ENCODE data around the gene PTPRCAP. TPM values are rescaled to one million over a fixed set of nuclear protein-coding genes. Genes with fewer than 3 reads are reported as not detected.

Gene PTPRCAP
- total and polyA plus RNA-seq, 5 experiments from 2014 or later = 212 to 717 (median 647) TPM

GRCh38 chr11:67410369-67410831, 27.1 kb downstream of the PTPRCAP start:
- Mint-ChIP-seq H3K4me3 (peak overlapping the region; percentile 71 to 98 (median 92)), H3K27me3 (no peaks in the 10 kb centered on the region), H3K27ac (peak overlapping the region; percentile 81 to 98 (median 92)), H3K36me3 (peaks cover 4 to 27% (median 11%) of the 10 kb centered on the region in 3 donors), H3K4me1 (peaks cover 44 to 96% (median 89%) of the 10 kb centered on the region in 4 donors), H3K9me3 (no peaks in the 10 kb centered on the region)
- POLR2A ChIA-PET = interaction anchor here (1.0 to 31.8 kb wide), 9 partner anchors 10 to 140 kb away, joined by 3 to 2390 read pairs (median 49); partner anchors contain the start of genes AIP, CARNS1, CORO1B and PPP1CA
- ATAC-seq (no peak), DNase-seq (no peak)

DNA sequence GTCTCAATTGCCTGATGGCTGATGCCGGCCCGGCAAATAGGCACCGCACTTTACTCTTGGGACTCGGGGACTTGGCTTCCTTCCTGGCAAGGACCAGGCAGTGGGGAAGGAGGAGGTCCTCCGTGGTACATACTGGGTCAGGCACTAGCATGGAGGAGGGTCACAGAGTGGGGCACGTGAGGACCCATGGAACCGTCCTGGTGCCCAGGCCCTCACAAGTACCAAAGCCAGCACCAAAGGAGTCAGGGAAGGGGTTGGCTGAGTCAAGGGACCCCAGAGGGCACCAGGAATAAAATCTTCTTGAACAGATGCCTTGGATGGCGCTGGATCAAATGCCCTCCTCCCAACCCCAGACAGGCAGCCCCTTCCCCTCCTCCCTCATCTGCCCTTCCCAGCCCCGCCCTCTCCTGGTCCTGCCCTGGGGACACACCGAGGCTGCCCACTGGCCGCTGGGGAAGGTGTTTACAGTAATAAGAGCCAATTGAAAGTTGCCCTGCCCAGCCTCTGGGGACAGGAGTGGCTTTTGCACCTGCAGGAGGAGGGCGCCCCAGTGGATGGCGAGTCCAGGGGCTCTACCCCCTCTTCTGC, 27.6 kb downstream of the PTPRCAP start:
- Mint-ChIP-seq H3K4me3 (peak overlapping the region; percentile 79 to 98 (median 92)), H3K4me1 (peaks cover 44 to 97% (median 88%) of the 10 kb centered on the region in 4 donors), H3K36me3 (peaks cover 4 to 32% (median 16%) of the 10 kb centered on the region in 3 donors), H3K27me3 (no peaks in the 10 kb centered on the region), H3K9me3 (no peaks in the 10 kb centered on the region), H3K27ac (peak overlapping the region; percentile 81 to 98 (median 92))
- ATAC-seq (no peak), DNase-seq (no peak)
- POLR2A ChIA-PET = interaction anchor here (0.9 to 25.5 kb wide), 14 partner anchors 10 to 143 kb away, joined by 3 to 2390 read pairs (median 11); partner anchors contain the start of genes AIP, CARNS1, CORO1B and PITPNM1

GRCh38 chr11:67409261-67409666, 28.2 kb downstream of the PTPRCAP start:
- POLR2A ChIA-PET = interaction anchor here (0.7 to 25.5 kb wide), 19 partner anchors 9 to 142 kb away, joined by 3 to 2390 read pairs (median 9); partner anchors contain the start of genes AIP, ANKRD13D, CARNS1 and CORO1B
- Mint-ChIP-seq H3K9me3 (no peaks in the 10 kb centered on the region), H3K27me3 (no peaks in the 10 kb centered on the region)

GRCh38 chr11:67408437-67409200, 28.9 kb downstream of the PTPRCAP start:
- peaks cover 4 to 36% (median 16%) of the 10 kb centered on the region in 3 donors for H3K36me3 Mint-ChIP-seq
- POLR2A ChIA-PET = interaction anchor here (0.7 to 25.5 kb wide), 21 partner anchors 9 to 142 kb away, joined by 3 to 2390 read pairs (median 9); partner anchors contain the start of genes AIP, ANKRD13D, CARNS1 and CDK2AP2
- H3K27ac Mint-ChIP-seq = peak overlapping the region; percentile 81 to 97 (median 94)
- peaks cover 0 to 1% (median 0%) of the 10 kb centered on the region in 9 donors for H3K9me3 Mint-ChIP-seq
- ATAC-seq = peak; percentile 6 to 15
- H3K4me3 Mint-ChIP-seq = peak overlapping the region; percentile 93 to 99 (median 98)
- H3K4me1 Mint-ChIP-seq = peaks cover 45 to 97% (median 86%) of the 10 kb centered on the region in 4 donors
- no peaks in the 10 kb centered on the region for H3K27me3 Mint-ChIP-seq
- DNase-seq = peak in 3 of 10 donors; percentile 28 to 35 (median 31)

More at GRCh38 chr11:67409261-67409666, 28.2 kb downstream of the PTPRCAP start:
- Mint-ChIP-seq H3K4me3 (peak overlapping the region; percentile 93 to 99 (median 98)), H3K27ac (peak overlapping the region; percentile 53 to 98 (median 94)), H3K4me1 (peaks cover 44 to 96% (median 88%) of the 10 kb centered on the region in 4 donors), H3K36me3 (peaks cover 4 to 36% (median 16%) of the 10 kb centered on the region in 3 donors)
- DNase-seq (peak; percentile 46 to 90 (median 76)), ATAC-seq (peak; percentile 73 to 85)

DNA sequence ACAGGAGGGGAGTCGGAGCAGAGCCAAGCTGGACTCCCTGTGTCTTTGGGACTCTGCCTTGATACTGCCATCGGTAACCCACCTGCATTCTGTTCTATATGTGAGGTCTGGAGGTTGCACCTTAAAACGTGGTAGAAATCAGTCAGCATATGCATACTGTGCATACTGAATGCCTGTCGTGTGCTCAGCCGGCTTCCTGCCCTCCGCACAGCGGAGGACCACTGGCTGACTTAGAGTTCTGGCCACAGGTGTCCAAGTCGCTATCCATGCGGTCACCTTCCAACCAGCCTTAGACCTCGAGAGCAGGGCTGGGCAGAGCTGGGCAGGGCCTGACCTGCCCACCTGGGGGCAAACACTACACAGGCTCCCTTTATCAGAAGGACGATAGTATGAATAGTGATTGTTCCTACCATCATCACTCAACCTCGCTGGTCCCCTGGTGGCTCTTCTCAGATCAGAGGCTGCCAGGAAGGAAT, 29.8 kb downstream of the PTPRCAP start:
- Mint-ChIP-seq H3K27ac (peak overlapping the region; percentile 85 to 97 (median 94)), H3K9me3 (peaks cover 0 to 2% (median 0%) of the 10 kb centered on the region in 9 donors), H3K27me3 (no peaks in the 10 kb centered on the region), H3K4me3 (peak overlapping the region; percentile 93 to 99 (median 98)), H3K4me1 (peaks cover 42 to 93% (median 85%) of the 10 kb centered on the region in 4 donors), H3K36me3 (peaks cover 4 to 36% (median 16%) of the 10 kb centered on the region in 3 donors)
- POLR2A ChIA-PET = interaction anchor here (0.6 to 25.5 kb wide), 18 partner anchors 11 to 1988 kb away, joined by 3 to 2390 read pairs (median 10); partner anchors contain the start of genes AIP, ANKRD13D, CARNS1 and CDK2AP2
- no peak for ATAC-seq
- DNase-seq = no peak

GRCh38 chr11:67406969-67407687, 30.4 kb downstream of the PTPRCAP start:
- Mint-ChIP-seq H3K27ac (peak overlapping the region; percentile 85 to 97 (median 94)), H3K36me3 (peaks cover 4 to 36% (median 16%) of the 10 kb centered on the region in 3 donors), H3K4me3 (peak overlapping the region; percentile 93 to 99 (median 98)), H3K27me3 (no peaks in the 10 kb centered on the region), H3K4me1 (peaks cover 39 to 89% (median 80%) of the 10 kb centered on the region in 4 donors), H3K9me3 (peaks cover 0 to 2% (median 0%) of the 10 kb centered on the region in 9 donors)
- ATAC-seq (no peak), DNase-seq (peak in 2 of 10 donors; percentile 33 to 43)
- POLR2A ChIA-PET = interaction anchor here (0.6 to 25.5 kb wide), 17 partner anchors 11 to 1987 kb away, joined by 3 to 2390 read pairs (median 12); partner anchors contain the start of genes AIP, ANKRD13D, CARNS1 and CDK2AP2

DNA sequence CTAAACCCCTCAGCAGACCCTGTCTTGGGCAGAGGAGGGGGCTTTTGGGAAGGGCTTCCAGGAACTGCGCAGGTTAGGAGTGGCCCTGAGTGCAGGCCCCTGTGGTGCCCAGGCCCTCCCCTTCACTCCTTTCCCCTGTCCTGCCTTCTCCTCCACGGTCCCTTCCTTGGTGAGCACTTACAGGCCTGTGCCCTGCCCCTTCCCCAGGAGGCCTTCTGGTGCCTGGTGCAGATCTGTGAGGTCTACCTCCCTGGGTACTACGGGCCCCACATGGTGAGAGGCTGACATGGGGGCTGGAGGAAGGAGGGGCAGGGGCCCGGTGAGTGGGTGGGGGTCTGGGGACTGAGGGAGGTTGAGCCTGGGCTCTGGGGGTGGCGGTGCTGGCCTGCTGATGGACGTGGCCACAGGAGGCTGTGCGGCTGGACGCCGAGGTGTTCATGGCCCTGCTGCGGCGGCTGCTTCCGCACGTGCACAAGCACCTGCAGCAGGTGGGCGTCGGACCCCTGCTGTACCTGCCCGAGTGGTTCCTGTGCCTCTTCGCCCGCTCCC, 31.0 kb downstream of the PTPRCAP start:
- Mint-ChIP-seq H3K4me3 (peak overlapping the region; percentile 93 to 99 (median 98)), H3K36me3 (peaks cover 4 to 36% (median 16%) of the 10 kb centered on the region in 3 donors), H3K27me3 (no peaks in the 10 kb centered on the region), H3K4me1 (peaks cover 33 to 85% (median 75%) of the 10 kb centered on the region in 4 donors), H3K27ac (peak overlapping the region; percentile 85 to 97 (median 94)), H3K9me3 (peaks cover 0 to 2% (median 0%) of the 10 kb centered on the region in 9 donors)
- ATAC-seq (no peak), DNase-seq (peak in 1 of 10 donors; percentile 27)
- POLR2A ChIA-PET = interaction anchor here (0.7 to 25.5 kb wide), 12 partner anchors 10 to 101 kb away, joined by 3 to 2390 read pairs (median 19); partner anchors contain the start of genes AIP, CARNS1, CDK2AP2 and CORO1B

DNA sequence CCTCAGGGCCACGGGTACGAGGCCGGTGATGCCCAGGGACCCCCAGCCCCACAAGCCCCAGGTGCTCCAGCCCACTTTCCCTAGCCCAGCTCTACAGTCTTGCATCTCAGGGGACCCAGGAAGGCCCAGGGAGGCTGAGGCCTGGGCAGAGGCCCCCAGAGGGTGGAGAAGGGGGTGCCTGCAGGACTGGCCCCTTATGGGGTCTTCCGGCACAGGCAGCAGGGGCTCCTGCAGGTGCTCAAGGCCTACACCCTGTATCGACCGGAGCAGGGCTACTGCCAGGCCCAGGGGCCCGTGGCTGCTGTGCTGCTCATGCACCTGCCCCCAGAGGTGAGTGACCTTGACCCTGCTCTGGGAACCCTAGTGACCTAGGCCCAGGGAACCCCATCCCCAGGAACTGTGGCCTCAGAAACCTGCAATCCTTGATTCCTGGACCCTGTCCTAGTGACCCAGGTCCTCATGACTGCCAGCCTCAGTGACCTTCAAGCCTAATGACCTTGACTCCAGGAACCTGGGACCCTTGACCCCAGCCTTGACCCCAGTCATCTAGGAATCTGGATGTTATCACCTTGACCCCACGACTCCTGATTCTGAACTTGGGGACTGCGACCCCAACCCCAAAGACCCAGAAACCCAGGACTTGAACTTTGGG, 31.7 kb downstream of the PTPRCAP start:
- Mint-ChIP-seq H3K36me3 (peaks cover 4 to 36% (median 16%) of the 10 kb centered on the region in 3 donors), H3K4me3 (peak overlapping the region; percentile 93 to 99 (median 98)), H3K4me1 (peaks cover 28 to 81% (median 70%) of the 10 kb centered on the region in 4 donors), H3K27me3 (no peaks in the 10 kb centered on the region), H3K27ac (peak overlapping the region; percentile 85 to 97 (median 96)), H3K9me3 (peaks cover 0 to 2% (median 0%) of the 10 kb centered on the region in 9 donors)
- DNase-seq = no peak
- ATAC-seq = no peak
- POLR2A ChIA-PET = interaction anchor here (1.0 to 25.5 kb wide), 9 partner anchors 13 to 165 kb away, joined by 3 to 2390 read pairs (median 14); partner anchors contain the start of genes AIP, CARNS1, CORO1B and PITPNM1

- Mint-ChIP-seq H3K27me3 (no peaks in the 10 kb centered on the region), H3K36me3 (peaks cover 4 to 40% (median 18%) of the 10 kb centered on the region in 3 donors), H3K9me3 (peaks cover 0 to 2% (median 0%) of the 10 kb centered on the region in 9 donors), H3K27ac (peak overlapping the region; percentile 85 to 97 (median 94)), H3K4me3 (peak overlapping the region; percentile 93 to 99 (median 98)), H3K4me1 (peaks cover 28 to 81% (median 69%) of the 10 kb centered on the region in 4 donors)
- no peak for ATAC-seq
- DNase-seq = peak in 3 of 10 donors; percentile 35 to 48 (median 43)
- POLR2A ChIA-PET = interaction anchor here (0.7 to 25.5 kb wide), 15 partner anchors 12 to 165 kb away, joined by 3 to 2390 read pairs (median 6); partner anchors contain the start of genes AIP, CARNS1, CORO1B and PITPNM1
Observed at GRCh38 chr11:67405196-67405567, 32.3 kb downstream of the PTPRCAP start.

DNA sequence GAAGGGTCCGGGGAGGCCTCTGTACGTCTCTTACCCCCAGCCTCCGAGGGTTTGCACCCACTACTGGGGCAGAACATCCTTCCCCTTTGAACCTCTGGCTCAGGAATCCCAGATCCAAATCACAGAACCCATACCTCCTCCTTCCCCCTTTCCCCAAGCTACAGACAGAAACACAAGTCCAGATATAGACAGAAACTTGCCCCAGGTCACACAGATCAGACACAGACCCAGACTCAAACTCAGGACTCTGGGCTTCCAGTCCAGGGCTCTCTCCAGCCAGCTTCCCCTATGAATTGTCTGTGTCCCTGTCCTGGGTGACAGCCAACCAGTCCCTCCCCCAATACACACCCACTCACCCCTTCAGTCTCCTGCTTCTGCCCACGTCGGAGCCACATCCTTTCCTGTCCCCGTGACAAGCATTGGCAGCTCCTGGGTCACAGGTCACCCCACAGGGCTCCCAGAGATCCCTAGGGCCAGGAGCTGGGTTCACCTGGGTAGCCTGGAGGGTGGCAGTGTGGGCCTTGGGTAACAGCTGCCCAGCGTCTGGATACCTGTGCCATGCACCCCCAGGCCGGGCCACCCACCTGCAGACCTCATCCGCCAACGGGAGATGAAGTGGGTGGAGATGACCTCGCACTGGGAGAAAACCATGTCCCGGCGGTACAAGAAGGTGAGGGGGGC, 32.8 kb downstream of the PTPRCAP start:
- H3K4me1 Mint-ChIP-seq = peaks cover 26 to 81% (median 67%) of the 10 kb centered on the region in 4 donors
- H3K4me3 Mint-ChIP-seq = peak overlapping the region; percentile 93 to 99 (median 98)
- peaks cover 4 to 36% (median 18%) of the 10 kb centered on the region in 3 donors for H3K36me3 Mint-ChIP-seq
- H3K27me3 Mint-ChIP-seq = no peaks in the 10 kb centered on the region
- ATAC-seq (no peak), DNase-seq (peak in 4 of 10 donors; percentile 57 to 75 (median 58))
- peak overlapping the region; percentile 85 to 97 (median 94) for H3K27ac Mint-ChIP-seq
- POLR2A ChIA-PET = interaction anchor here (0.7 to 25.5 kb wide), 19 partner anchors 12 to 164 kb away, joined by 3 to 2390 read pairs (median 6); partner anchors contain the start of genes AIP, CARNS1, CORO1B and PITPNM1
- peaks cover 0 to 2% (median 0%) of the 10 kb centered on the region in 9 donors for H3K9me3 Mint-ChIP-seq
